Measurements from ENCODE around the gene C3orf20. TPM values are rescaled to one million over a fixed set of nuclear protein-coding genes. Genes with fewer than 3 reads are reported as not detected.

C3orf20 gene
- polyA plus RNA-seq, 1 donor from 2014 or later, result not detected

DNA sequence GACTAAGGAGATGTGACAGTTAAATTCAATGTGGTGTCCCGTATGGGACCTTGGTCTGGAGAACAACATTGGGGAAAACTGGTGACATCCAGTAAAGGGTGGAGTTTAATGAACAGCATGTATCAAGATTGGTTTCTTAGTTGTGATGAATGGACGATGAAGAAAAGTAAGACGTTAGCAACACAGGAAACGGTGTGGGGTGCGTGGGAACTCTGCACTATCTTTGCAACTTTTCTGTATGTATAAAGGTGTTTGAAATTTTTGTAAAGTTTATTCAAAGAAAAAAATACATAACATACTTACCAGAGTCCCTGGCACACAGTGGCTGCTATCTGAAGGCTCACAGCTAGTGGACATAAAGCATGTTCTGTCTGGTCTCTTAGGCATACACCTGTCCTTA is 29.5 kb upstream of the C3orf20 start:
- H3K4me2 ChIP-seq (ENCODE audit: low read length), result no peak overlapping the region

DNA sequence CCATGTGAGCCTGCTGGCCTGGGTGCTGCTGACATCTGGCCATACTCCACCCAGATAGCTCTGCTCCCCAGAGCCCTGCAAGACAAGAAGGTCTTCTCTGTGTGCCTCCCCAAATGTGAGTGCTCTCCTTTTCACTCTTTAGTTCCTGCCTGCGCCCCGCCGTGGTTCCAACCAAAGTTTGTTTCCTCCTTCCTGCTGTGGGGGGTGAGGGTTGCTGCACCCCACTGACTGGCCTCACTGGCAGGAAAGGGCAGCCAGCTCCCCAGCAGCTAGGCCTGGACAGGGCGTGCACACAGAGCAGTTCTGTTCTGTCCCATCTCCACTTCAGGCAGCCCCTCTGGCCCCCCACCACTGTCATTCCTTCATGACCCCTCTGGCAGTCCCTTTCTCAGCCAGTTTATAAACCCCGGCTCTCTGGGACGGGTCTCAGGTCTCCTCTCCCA is 28.8 kb upstream of the C3orf20 start:
- Histone ChIP-seq H4K20me1 (ENCODE audit: insufficient read depth) (no peaks in the 10 kb centered on the region), H3K79me2 (replicated peaks; ENCODE audit: insufficient read depth, low read length) (no peaks in the 10 kb centered on the region), H2AFZ (ENCODE audit: low read depth, low read length) (no peak overlapping the region), H3K36me3 (ENCODE audit: insufficient read depth, low read length) (no peaks in the 10 kb centered on the region), H3K9me2 (ENCODE audit: insufficient read depth, low read length) (no peaks in the 10 kb centered on the region), H3K27me3 (ENCODE audit: insufficient read depth, low read depth, low read length) (no peaks in the 10 kb centered on the region), H3F3A (ENCODE audit: insufficient read depth, low read length, poor library complexity, severe bottlenecking) (peaks cover 4% of the 10 kb centered on the region), H3K9ac (ENCODE audit: low read length) (no peak overlapping the region), H3K4me2 (ENCODE audit: low read length) (no peak overlapping the region), H3K27ac (ENCODE audit: low read length) (no peak overlapping the region), H3K4me3 (ENCODE audit: low read length) (no peak overlapping the region), H3K9me3 (ENCODE audit: low read length) (no peaks in the 10 kb centered on the region)
- TF ChIP-seq TAF1 (IDR thresholded peaks at IDR 0.05; ENCODE audit: low read depth) (no peak), EZH2 (IDR thresholded peaks at IDR 0.05; ENCODE audit: borderline replicate concordance, insufficient read depth, low read length, poor library complexity, severe bottlenecking) (no peak), MXI1 (conservative IDR thresholded peaks at IDR 0.05; ENCODE audit: poor library complexity, severe bottlenecking) (no peak), REST (IDR thresholded peaks at IDR 0.05; ENCODE audit: borderline replicate concordance) (no peak), EP300 (conservative IDR thresholded peaks at IDR 0.05; ENCODE audit: poor library complexity, severe bottlenecking) (no peak), SMC3 (conservative IDR thresholded peaks at IDR 0.05; ENCODE audit: poor library complexity) (no peak), RAD21 (conservative IDR thresholded peaks at IDR 0.05) (no peak)
- TF ChIP-seq, protein P1, sequence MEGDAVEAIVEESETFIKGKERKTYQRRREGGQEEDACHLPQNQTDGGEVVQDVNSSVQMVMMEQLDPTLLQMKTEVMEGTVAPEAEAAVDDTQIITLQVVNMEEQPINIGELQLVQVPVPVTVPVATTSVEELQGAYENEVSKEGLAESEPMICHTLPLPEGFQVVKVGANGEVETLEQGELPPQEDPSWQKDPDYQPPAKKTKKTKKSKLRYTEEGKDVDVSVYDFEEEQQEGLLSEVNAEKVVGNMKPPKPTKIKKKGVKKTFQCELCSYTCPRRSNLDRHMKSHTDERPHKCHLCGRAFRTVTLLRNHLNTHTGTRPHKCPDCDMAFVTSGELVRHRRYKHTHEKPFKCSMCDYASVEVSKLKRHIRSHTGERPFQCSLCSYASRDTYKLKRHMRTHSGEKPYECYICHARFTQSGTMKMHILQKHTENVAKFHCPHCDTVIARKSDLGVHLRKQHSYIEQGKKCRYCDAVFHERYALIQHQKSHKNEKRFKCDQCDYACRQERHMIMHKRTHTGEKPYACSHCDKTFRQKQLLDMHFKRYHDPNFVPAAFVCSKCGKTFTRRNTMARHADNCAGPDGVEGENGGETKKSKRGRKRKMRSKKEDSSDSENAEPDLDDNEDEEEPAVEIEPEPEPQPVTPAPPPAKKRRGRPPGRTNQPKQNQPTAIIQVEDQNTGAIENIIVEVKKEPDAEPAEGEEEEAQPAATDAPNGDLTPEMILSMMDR (IDR thresholded peaks at IDR 0.05; ENCODE audit: poor library complexity, severe bottlenecking), result no peak

More for the DNA sequence above, 29.5 kb upstream of the C3orf20 start:
- no peaks in the 10 kb centered on the region for H3K9me3 ChIP-seq (ENCODE audit: low read length)
- H3K27ac ChIP-seq (ENCODE audit: low read length), result no peak overlapping the region
- H3K27me3 ChIP-seq (ENCODE audit: insufficient read depth, low read depth, low read length), result no peaks in the 10 kb centered on the region
- H3K79me2 ChIP-seq (replicated peaks; ENCODE audit: insufficient read depth, low read length), result no peaks in the 10 kb centered on the region
- H3K9me2 ChIP-seq (ENCODE audit: insufficient read depth, low read length), result no peaks in the 10 kb centered on the region
- no peaks in the 10 kb centered on the region for H3K36me3 ChIP-seq (ENCODE audit: insufficient read depth, low read length)
- H4K20me1 ChIP-seq (ENCODE audit: insufficient read depth), result no peaks in the 10 kb centered on the region
- TF ChIP-seq POLR2AphosphoS5 (IDR thresholded peaks at IDR 0.05), result no peak
- TF ChIP-seq, protein P1 (IDR thresholded peaks at IDR 0.05; ENCODE audit: poor library complexity, severe bottlenecking), result no peak
- no peak for TF ChIP-seq RAD21 (conservative IDR thresholded peaks at IDR 0.05)
- TF ChIP-seq MXI1 (conservative IDR thresholded peaks at IDR 0.05; ENCODE audit: poor library complexity, severe bottlenecking), result no peak
- TF ChIP-seq EP300 (conservative IDR thresholded peaks at IDR 0.05; ENCODE audit: poor library complexity, severe bottlenecking), result no peak
- no peak for TF ChIP-seq EZH2 (IDR thresholded peaks at IDR 0.05; ENCODE audit: borderline replicate concordance, insufficient read depth, low read length, poor library complexity, severe bottlenecking)
- no peak for TF ChIP-seq REST (IDR thresholded peaks at IDR 0.05; ENCODE audit: borderline replicate concordance)
- no peak for TF ChIP-seq TAF1 (IDR thresholded peaks at IDR 0.05; ENCODE audit: low read depth)
- TF ChIP-seq SMC3 (conservative IDR thresholded peaks at IDR 0.05; ENCODE audit: poor library complexity), result no peak
- no peak overlapping the region for H3K4me3 ChIP-seq (ENCODE audit: low read length)
- peaks cover 4% of the 10 kb centered on the region for H3F3A ChIP-seq (ENCODE audit: insufficient read depth, low read length, poor library complexity, severe bottlenecking)
- H2AFZ ChIP-seq (ENCODE audit: low read depth, low read length), result no peak overlapping the region
- no peak overlapping the region for H3K9ac ChIP-seq (ENCODE audit: low read length)

All from neural cell (in vitro differentiated cells).